Measurements from ENCODE around the gene CCBE1.

Gene CCBE1

GRCh38 chr18:59477849-59478248 is 219.4 kb downstream of the CCBE1 start:
- Histone ChIP-seq H2AK5ac (ENCODE audit: low read depth, low read length) (no peak overlapping the region), H3K27me3 (ENCODE audit: control insufficient read depth in 3 of 3, insufficient read depth in 3 of 3, low read depth in 1 of 3, low read length in 3 of 3) (no peaks in the 10 kb centered on the region), H3K4me3 (ENCODE audit: low read length in 2 of 2) (no peak overlapping the region), H4K8ac (ENCODE audit: low read depth, low read length) (no peak overlapping the region), H3K4me1 (ENCODE audit: control insufficient read depth in 2 of 2, insufficient read depth in 1 of 2, low read depth in 1 of 2, low read length in 2 of 2) (no peaks in the 10 kb centered on the region), H3K36me3 (replicated peaks in 1 of 2; ENCODE audit: control insufficient read depth in 2 of 2, insufficient read depth in 2 of 2, low read length in 2 of 2) (no peaks in the 10 kb centered on the region), H3K27ac (replicated peaks; ENCODE audit: low read length) (no peak overlapping the region), H2BK120ac (ENCODE audit: low read depth, low read length) (no peak overlapping the region), H3K18ac (ENCODE audit: low read length) (no peak overlapping the region), H3K14ac (ENCODE audit: low read length) (no peak overlapping the region), H3K79me1 (ENCODE audit: low read depth, low read length) (no peaks in the 10 kb centered on the region), H3K4ac (ENCODE audit: low read length) (no peak overlapping the region), H2AFZ (ENCODE audit: low read length) (no peak overlapping the region), H2BK5ac (ENCODE audit: low read length) (no peak overlapping the region), H2BK12ac (ENCODE audit: low read length) (no peak overlapping the region), H4K91ac (ENCODE audit: low read depth, low read length, poor library complexity) (no peak overlapping the region), H3K23ac (ENCODE audit: low read depth, low read length, poor library complexity) (no peak overlapping the region), H3K9me3 (replicated peaks in 1 of 2; ENCODE audit: control insufficient read depth in 2 of 2, insufficient read depth in 1 of 2, low read depth in 1 of 2, low read length in 2 of 2) (no peaks in the 10 kb centered on the region), H2BK15ac (ENCODE audit: low read length) (no peak overlapping the region), H3K4me2 (ENCODE audit: insufficient read depth, low read length, poor library complexity, severe bottlenecking) (no peak overlapping the region), H3K9ac (ENCODE audit: low read depth, low read length, poor library complexity) (no peak overlapping the region)
- no peak for DNase-seq (ENCODE audit: low spot score)
- no CpG with 5 or more reads among the region's 2 CpGs for WGBS, 2 donors (ENCODE audit: extremely low coverage in 2 of 2, insufficient read length in 2 of 2, insufficient replicate concordance in 1 of 2)

DNA sequence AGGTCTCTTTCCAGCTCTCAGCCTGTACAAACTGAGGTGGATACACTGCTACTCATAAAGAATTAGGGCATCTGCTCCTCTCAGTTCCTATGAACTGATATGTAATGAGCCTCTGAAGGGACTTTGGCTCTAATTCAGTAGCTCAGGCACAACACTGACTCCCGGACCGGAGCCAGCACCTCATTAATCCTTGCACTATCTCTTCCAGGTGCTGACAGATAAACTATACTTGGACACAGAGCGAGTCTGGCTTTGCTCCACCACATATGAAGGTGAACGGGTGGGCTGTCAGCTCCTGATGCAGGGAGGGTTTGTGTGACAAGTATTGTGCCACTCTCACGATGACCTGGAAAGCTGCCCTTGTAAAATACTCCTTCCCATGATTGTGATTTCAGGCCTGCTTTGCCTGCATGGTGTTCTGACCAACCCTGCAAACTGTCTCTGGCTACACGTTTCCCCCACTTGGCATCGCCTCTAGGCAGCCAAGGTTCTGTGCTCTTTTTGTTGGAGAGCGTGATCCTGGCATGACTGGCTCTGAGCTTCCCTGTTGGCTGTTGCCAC is 226.6 kb downstream of the CCBE1 start:
- Histone ChIP-seq H2AK5ac (ENCODE audit: low read depth, low read length) (no peak overlapping the region), H3K79me1 (ENCODE audit: low read depth, low read length) (no peaks in the 10 kb centered on the region), H3K4me2 (ENCODE audit: insufficient read depth, low read length, poor library complexity, severe bottlenecking) (no peak overlapping the region), H3K4me1 (ENCODE audit: control insufficient read depth in 2 of 2, insufficient read depth in 1 of 2, low read depth in 1 of 2, low read length in 2 of 2) (no peaks in the 10 kb centered on the region), H3K27ac (replicated peaks; ENCODE audit: low read length) (no peak overlapping the region), H2BK15ac (ENCODE audit: low read length) (no peak overlapping the region), H3K18ac (ENCODE audit: low read length) (no peak overlapping the region), H3K9me3 (replicated peaks in 1 of 2; ENCODE audit: control insufficient read depth in 2 of 2, insufficient read depth in 1 of 2, low read depth in 1 of 2, low read length in 2 of 2) (no peaks in the 10 kb centered on the region), H2AFZ (ENCODE audit: low read length) (no peak overlapping the region), H3K9ac (ENCODE audit: low read depth, low read length, poor library complexity) (no peak overlapping the region), H2BK5ac (ENCODE audit: low read length) (no peak overlapping the region), H2BK12ac (ENCODE audit: low read length) (no peak overlapping the region), H4K91ac (ENCODE audit: low read depth, low read length, poor library complexity) (no peak overlapping the region), H3K4ac (ENCODE audit: low read length) (no peak overlapping the region), H4K8ac (ENCODE audit: low read depth, low read length) (no peak overlapping the region), H3K27me3 (ENCODE audit: control insufficient read depth in 3 of 3, insufficient read depth in 3 of 3, low read depth in 1 of 3, low read length in 3 of 3) (peaks cover 0 to 6% (median 0%) of the 10 kb centered on the region in 3 experiments), H3K23ac (ENCODE audit: low read depth, low read length, poor library complexity) (no peak overlapping the region), H3K4me3 (ENCODE audit: low read length in 2 of 2) (no peak overlapping the region), H3K14ac (ENCODE audit: low read length) (peak overlapping the region; percentile 90), H2BK120ac (ENCODE audit: low read depth, low read length) (no peak overlapping the region), H3K36me3 (replicated peaks in 1 of 2; ENCODE audit: control insufficient read depth in 2 of 2, insufficient read depth in 2 of 2, low read length in 2 of 2) (no peaks in the 10 kb centered on the region)
- WGBS, 2 donors (ENCODE audit: extremely low coverage in 2 of 2, insufficient read length in 2 of 2, insufficient replicate concordance in 1 of 2): no CpG with 5 or more reads among the region's 8 CpGs
- no peak for DNase-seq (ENCODE audit: low spot score)

GRCh38 chr18:59469463-59470180 is 227.6 kb downstream of the CCBE1 start:
- Histone ChIP-seq H3K23ac (ENCODE audit: low read depth, low read length, poor library complexity) (no peak overlapping the region), H3K4ac (ENCODE audit: low read length) (no peak overlapping the region), H2AFZ (ENCODE audit: low read length) (no peak overlapping the region), H3K9me3 (replicated peaks in 1 of 2; ENCODE audit: control insufficient read depth in 2 of 2, insufficient read depth in 1 of 2, low read depth in 1 of 2, low read length in 2 of 2) (no peaks in the 10 kb centered on the region), H3K4me3 (ENCODE audit: low read length in 2 of 2) (no peak overlapping the region), H2BK5ac (ENCODE audit: low read length) (no peak overlapping the region), H4K8ac (ENCODE audit: low read depth, low read length) (no peak overlapping the region), H3K9ac (ENCODE audit: low read depth, low read length, poor library complexity) (no peak overlapping the region), H3K4me2 (ENCODE audit: insufficient read depth, low read length, poor library complexity, severe bottlenecking) (no peak overlapping the region), H2BK15ac (ENCODE audit: low read length) (no peak overlapping the region), H2BK120ac (ENCODE audit: low read depth, low read length) (no peak overlapping the region), H4K91ac (ENCODE audit: low read depth, low read length, poor library complexity) (no peak overlapping the region), H3K79me1 (ENCODE audit: low read depth, low read length) (no peaks in the 10 kb centered on the region), H3K36me3 (replicated peaks in 1 of 2; ENCODE audit: control insufficient read depth in 2 of 2, insufficient read depth in 2 of 2, low read length in 2 of 2) (no peaks in the 10 kb centered on the region), H2BK12ac (ENCODE audit: low read length) (no peak overlapping the region), H3K4me1 (ENCODE audit: control insufficient read depth in 2 of 2, insufficient read depth in 1 of 2, low read depth in 1 of 2, low read length in 2 of 2) (no peaks in the 10 kb centered on the region), H2AK5ac (ENCODE audit: low read depth, low read length) (no peak overlapping the region), H3K27ac (replicated peaks; ENCODE audit: low read length) (no peak overlapping the region), H3K27me3 (ENCODE audit: control insufficient read depth in 3 of 3, insufficient read depth in 3 of 3, low read depth in 1 of 3, low read length in 3 of 3) (peaks cover 0 to 6% (median 0%) of the 10 kb centered on the region in 3 experiments), H3K14ac (ENCODE audit: low read length) (no peak overlapping the region), H3K18ac (ENCODE audit: low read length) (no peak overlapping the region)
- no peak for DNase-seq (ENCODE audit: low spot score)
- no CpG with 5 or more reads among the region's 15 CpGs for WGBS, 2 donors (ENCODE audit: extremely low coverage in 2 of 2, insufficient read length in 2 of 2, insufficient replicate concordance in 1 of 2)

- Histone ChIP-seq H2BK120ac (ENCODE audit: low read depth, low read length) (no peak overlapping the region), H3K27ac (replicated peaks; ENCODE audit: low read length) (no peak overlapping the region), H3K9me3 (replicated peaks in 1 of 2; ENCODE audit: control insufficient read depth in 2 of 2, insufficient read depth in 1 of 2, low read depth in 1 of 2, low read length in 2 of 2) (no peaks in the 10 kb centered on the region), H2BK12ac (ENCODE audit: low read length) (no peak overlapping the region), H3K27me3 (ENCODE audit: control insufficient read depth in 3 of 3, insufficient read depth in 3 of 3, low read depth in 1 of 3, low read length in 3 of 3) (peaks cover 0 to 6% (median 0%) of the 10 kb centered on the region in 3 experiments), H4K91ac (ENCODE audit: low read depth, low read length, poor library complexity) (no peak overlapping the region), H3K4me3 (ENCODE audit: low read length in 2 of 2) (no peak overlapping the region), H3K18ac (ENCODE audit: low read length) (no peak overlapping the region), H3K23ac (ENCODE audit: low read depth, low read length, poor library complexity) (no peak overlapping the region), H4K8ac (ENCODE audit: low read depth, low read length) (no peak overlapping the region), H2BK5ac (ENCODE audit: low read length) (no peak overlapping the region), H2AK5ac (ENCODE audit: low read depth, low read length) (no peak overlapping the region), H3K14ac (ENCODE audit: low read length) (no peak overlapping the region), H3K36me3 (replicated peaks in 1 of 2; ENCODE audit: control insufficient read depth in 2 of 2, insufficient read depth in 2 of 2, low read length in 2 of 2) (no peaks in the 10 kb centered on the region), H3K79me1 (ENCODE audit: low read depth, low read length) (no peaks in the 10 kb centered on the region), H3K4me1 (ENCODE audit: control insufficient read depth in 2 of 2, insufficient read depth in 1 of 2, low read depth in 1 of 2, low read length in 2 of 2) (no peaks in the 10 kb centered on the region), H3K4ac (ENCODE audit: low read length) (no peak overlapping the region), H2AFZ (ENCODE audit: low read length) (no peak overlapping the region), H3K9ac (ENCODE audit: low read depth, low read length, poor library complexity) (no peak overlapping the region), H2BK15ac (ENCODE audit: low read length) (no peak overlapping the region), H3K4me2 (ENCODE audit: insufficient read depth, low read length, poor library complexity, severe bottlenecking) (no peak overlapping the region)
- no CpG with 5 or more reads among the region's 4 CpGs for WGBS, 2 donors (ENCODE audit: extremely low coverage in 2 of 2, insufficient read length in 2 of 2, insufficient replicate concordance in 1 of 2)
- no peak for DNase-seq (ENCODE audit: low spot score)
These were observed 228.4 kb downstream of the CCBE1 start for GRCh38 chr18:59468821-59469220.
